OCI-LY1 (cell line): ENCODE results near the gene MYO16.

ENCODE experiments used
- H2AFZ ChIP-seq: fragments of 200-600 bp; sonication (generic), shearing (Covaris generic); 2 replicates; pipeline ENCODE4 v1.6.0; 2014; ENCODE audit warnings: antibody characterized with exemption, mild to moderate bottlenecking, low read length
- H3F3A ChIP-seq: fragments of 200-600 bp; sonication (generic), shearing (Covaris generic); 2 replicates; pipeline ENCODE4 v1.6.0; 2014; ENCODE audit warnings: mild to moderate bottlenecking, antibody characterized with exemption, low read length, moderate library complexity; ENCODE audit not compliant: insufficient read depth
- H3K27ac ChIP-seq: fragments of 200-600 bp; sonication (generic); 2 replicates; pipeline ENCODE4 v1.5.1; 2014; ENCODE audit warnings: low read length, mixed run types, mild to moderate bottlenecking, low read depth; ENCODE audit not compliant: poor library complexity, severe bottlenecking
- H3K27me3 ChIP-seq: fragments of 200-600 bp; sonication (generic); 2 replicates; pipeline ENCODE4 v1.6.0; 2014; ENCODE audit warnings: antibody characterized with exemption, mild to moderate bottlenecking, low read length, moderate library complexity; ENCODE audit not compliant: insufficient read depth
- H3K36me3 ChIP-seq: fragments of 200-600 bp; sonication (generic); 2 replicates; pipeline ENCODE4 v1.6.1; 2014; ENCODE audit warnings: mild to moderate bottlenecking, antibody characterized with exemption, low read length, moderate library complexity, mixed read lengths; ENCODE audit not compliant: insufficient read depth
- H3K4me1 ChIP-seq: fragments of 200-600 bp; sonication (generic); 2 replicates; pipeline ENCODE4 v1.5.1; 2014; ENCODE audit warnings: mild to moderate bottlenecking, low read length, moderate library complexity; ENCODE audit not compliant: insufficient read depth, severe bottlenecking
- H3K4me2 ChIP-seq: fragments of 200-600 bp; sonication (generic), shearing (Covaris generic); 2 replicates; pipeline ENCODE4 v1.6.1; 2014; ENCODE audit warnings: low read length
- H3K4me3 ChIP-seq: fragments of 200-600 bp; sonication (generic); 2 replicates; pipeline ENCODE4 v1.5.1; 2014; ENCODE audit warnings: low read length, low read depth, mild to moderate bottlenecking, mixed read lengths; ENCODE audit not compliant: poor library complexity, severe bottlenecking
- H3K79me2 ChIP-seq: fragments of 200-600 bp; shearing (Covaris generic); 2 replicates; pipeline ENCODE4 v1.6.1; 2016; ENCODE audit warnings: mixed run types, low read length, mixed read lengths; ENCODE audit not compliant: insufficient read depth
- H3K9ac ChIP-seq: fragments of 200-600 bp; sonication (generic), shearing (Covaris generic); 2 replicates; pipeline ENCODE4 v1.6.1; 2014; ENCODE audit warnings: mild to moderate bottlenecking, low read length, mixed read lengths
- H3K9me2 ChIP-seq: fragments of 200-600 bp; sonication (generic), shearing (Covaris generic); 2 replicates; pipeline ENCODE4 v1.6.1; 2014; ENCODE audit warnings: low read depth, mild to moderate bottlenecking, low read length, mixed read lengths
- H3K9me3 ChIP-seq: fragments of 200-600 bp; shearing (Covaris generic); 2 replicates; pipeline ENCODE4 v1.6.1; 2014; ENCODE audit warnings: low read length, mixed read lengths
- H4K20me1 ChIP-seq: fragments of 200-600 bp; sonication (generic), shearing (Covaris generic); 2 replicates; pipeline ENCODE4 v1.6.0; 2016; ENCODE audit warnings: mild to moderate bottlenecking, low read length; ENCODE audit not compliant: insufficient read depth
- EZH2 ChIP-seq: fragments of 200-600 bp; sonication (generic), shearing (Covaris generic); IDR thresholded peaks from 2 replicates; pipeline ENCODE4 v1.8.0; 2017; ENCODE audit warnings: borderline replicate concordance, mixed run types, mild to moderate bottlenecking, antibody characterized with exemption, low read length, moderate library complexity, mixed read lengths
- TF ChIP-seq, protein P1 (sequence below): fragments of 200-600 bp; sonication (generic), shearing (Covaris generic); IDR thresholded peaks from 2 replicates; pipeline ENCODE4 v1.5.1; 2017; ENCODE audit warnings: mild to moderate bottlenecking, antibody characterized with exemption, low read length, moderate library complexity, mixed read lengths

The MYO16 gene

DNA sequence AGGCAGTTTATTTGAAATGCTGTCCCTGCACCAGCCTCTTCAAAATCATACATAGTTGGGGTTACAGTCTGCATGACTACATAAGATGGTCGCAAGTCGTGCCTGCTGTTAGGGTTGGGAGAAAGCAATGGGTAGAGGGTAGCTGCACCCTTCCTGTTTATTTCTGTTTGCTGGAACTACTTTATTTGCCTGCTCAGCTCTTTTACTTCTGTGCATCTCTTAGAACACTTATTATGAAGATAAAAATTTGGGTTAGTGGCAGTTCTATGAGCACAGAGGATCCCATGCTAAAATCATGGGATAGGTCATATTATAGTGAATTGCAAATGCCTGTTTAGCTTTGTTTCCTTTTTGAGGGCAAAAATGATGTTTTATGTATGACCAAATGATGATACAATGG lies 160.1 kb downstream of the MYO16 start:
- H3K9me2 ChIP-seq, result no peaks in the 10 kb centered on the region
- no peak overlapping the region for H3K4me2 ChIP-seq
- H3K4me1 ChIP-seq, result no peaks in the 10 kb centered on the region
- no peak overlapping the region for H3K27ac ChIP-seq
- no peak overlapping the region for H3K4me3 ChIP-seq
- H3K27me3 ChIP-seq, result no peaks in the 10 kb centered on the region
- H3F3A ChIP-seq, result no peaks in the 10 kb centered on the region
- no peak for TF ChIP-seq EZH2
- TF ChIP-seq, protein P1, sequence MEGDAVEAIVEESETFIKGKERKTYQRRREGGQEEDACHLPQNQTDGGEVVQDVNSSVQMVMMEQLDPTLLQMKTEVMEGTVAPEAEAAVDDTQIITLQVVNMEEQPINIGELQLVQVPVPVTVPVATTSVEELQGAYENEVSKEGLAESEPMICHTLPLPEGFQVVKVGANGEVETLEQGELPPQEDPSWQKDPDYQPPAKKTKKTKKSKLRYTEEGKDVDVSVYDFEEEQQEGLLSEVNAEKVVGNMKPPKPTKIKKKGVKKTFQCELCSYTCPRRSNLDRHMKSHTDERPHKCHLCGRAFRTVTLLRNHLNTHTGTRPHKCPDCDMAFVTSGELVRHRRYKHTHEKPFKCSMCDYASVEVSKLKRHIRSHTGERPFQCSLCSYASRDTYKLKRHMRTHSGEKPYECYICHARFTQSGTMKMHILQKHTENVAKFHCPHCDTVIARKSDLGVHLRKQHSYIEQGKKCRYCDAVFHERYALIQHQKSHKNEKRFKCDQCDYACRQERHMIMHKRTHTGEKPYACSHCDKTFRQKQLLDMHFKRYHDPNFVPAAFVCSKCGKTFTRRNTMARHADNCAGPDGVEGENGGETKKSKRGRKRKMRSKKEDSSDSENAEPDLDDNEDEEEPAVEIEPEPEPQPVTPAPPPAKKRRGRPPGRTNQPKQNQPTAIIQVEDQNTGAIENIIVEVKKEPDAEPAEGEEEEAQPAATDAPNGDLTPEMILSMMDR, result no peak
- no peaks in the 10 kb centered on the region for H3K9me3 ChIP-seq
- H4K20me1 ChIP-seq, result no peaks in the 10 kb centered on the region
- no peaks in the 10 kb centered on the region for H3K36me3 ChIP-seq
- no peaks in the 10 kb centered on the region for H3K79me2 ChIP-seq
- no peak overlapping the region for H2AFZ ChIP-seq
- no peak overlapping the region for H3K9ac ChIP-seq

DNA sequence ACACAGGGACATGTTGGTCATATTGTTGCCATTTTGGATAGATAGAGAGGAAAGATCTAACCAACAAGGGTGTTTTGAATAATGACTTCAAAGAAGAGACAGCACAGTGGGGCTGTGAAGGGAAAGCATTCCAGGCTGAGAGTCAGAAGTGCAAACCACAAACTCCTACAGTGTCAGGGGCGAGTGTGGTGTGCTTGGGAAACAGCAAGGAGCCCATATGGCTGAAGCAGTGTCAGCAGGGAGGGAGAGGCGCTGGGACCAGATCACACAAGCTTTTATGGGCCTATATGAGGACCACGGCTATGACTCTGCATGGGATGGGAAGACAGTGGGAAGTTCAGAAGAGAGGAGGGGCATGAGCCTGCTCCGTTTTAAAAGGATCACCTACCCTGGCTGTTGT lies 166.4 kb downstream of the MYO16 start:
- Histone ChIP-seq H3K79me2 (no peaks in the 10 kb centered on the region), H3K36me3 (no peaks in the 10 kb centered on the region), H3K4me2 (no peak overlapping the region), H4K20me1 (no peaks in the 10 kb centered on the region), H3K4me3 (no peak overlapping the region), H3K9ac (no peak overlapping the region), H3K4me1 (no peaks in the 10 kb centered on the region), H3K9me3 (no peaks in the 10 kb centered on the region), H3K27ac (no peak overlapping the region), H3F3A (no peaks in the 10 kb centered on the region), H3K9me2 (no peaks in the 10 kb centered on the region), H2AFZ (no peak overlapping the region), H3K27me3 (no peaks in the 10 kb centered on the region)
- no peak for TF ChIP-seq EZH2
- TF ChIP-seq, protein P1, result no peak

DNA sequence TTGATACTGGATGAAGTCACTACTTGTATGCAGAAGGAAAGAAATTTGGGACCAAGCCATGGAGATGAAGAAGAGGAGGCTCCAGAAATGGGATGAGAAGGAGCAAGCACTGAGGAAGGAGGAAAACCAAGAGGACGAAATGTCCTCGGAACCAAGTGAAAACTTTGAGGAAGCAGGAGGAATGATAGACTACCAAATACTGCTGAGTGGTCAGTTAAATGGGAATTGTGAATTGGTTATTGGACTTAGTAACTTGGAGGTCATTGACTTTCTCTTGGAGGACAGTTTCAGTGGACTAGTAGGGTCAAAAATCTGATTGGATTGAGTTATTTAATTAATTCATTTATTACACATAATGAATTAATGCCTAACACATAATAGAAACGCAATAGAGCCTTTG lies 167.9 kb downstream of the MYO16 start:
- no peaks in the 10 kb centered on the region for H3K27me3 ChIP-seq
- H3K4me3 ChIP-seq, result no peak overlapping the region
- H3K9me3 ChIP-seq, result no peaks in the 10 kb centered on the region
- no peaks in the 10 kb centered on the region for H4K20me1 ChIP-seq
- H3K9me2 ChIP-seq, result no peaks in the 10 kb centered on the region
- no peak overlapping the region for H3K4me2 ChIP-seq
- no peaks in the 10 kb centered on the region for H3K79me2 ChIP-seq
- H3K9ac ChIP-seq, result no peak overlapping the region
- no peaks in the 10 kb centered on the region for H3F3A ChIP-seq
- H3K36me3 ChIP-seq, result no peaks in the 10 kb centered on the region
- H3K27ac ChIP-seq, result no peak overlapping the region
- TF ChIP-seq EZH2, result no peak
- TF ChIP-seq, protein P1, result no peak
- no peak overlapping the region for H2AFZ ChIP-seq
- no peaks in the 10 kb centered on the region for H3K4me1 ChIP-seq
